ENCODE data around the gene IGSF11.
"Not testable (repeated sequence)": the region's sequence is repeated elsewhere in the genome, so short reads cannot be mapped to it uniquely, and the experiment has no call there.

Gene IGSF11
- total RNA-seq = 0 to 1.5 (median 0.49) reads per million in 3 experiments

- DNase-seq = peak; percentile 53
Measured at GRCh38 chr3:119034256-119035013, at the start of gene IGSF11. Gene IGSF11 (minus strand): TSS chr3:119034846. CDS start chr3:119034582, 264 bp downstream.

DNA sequence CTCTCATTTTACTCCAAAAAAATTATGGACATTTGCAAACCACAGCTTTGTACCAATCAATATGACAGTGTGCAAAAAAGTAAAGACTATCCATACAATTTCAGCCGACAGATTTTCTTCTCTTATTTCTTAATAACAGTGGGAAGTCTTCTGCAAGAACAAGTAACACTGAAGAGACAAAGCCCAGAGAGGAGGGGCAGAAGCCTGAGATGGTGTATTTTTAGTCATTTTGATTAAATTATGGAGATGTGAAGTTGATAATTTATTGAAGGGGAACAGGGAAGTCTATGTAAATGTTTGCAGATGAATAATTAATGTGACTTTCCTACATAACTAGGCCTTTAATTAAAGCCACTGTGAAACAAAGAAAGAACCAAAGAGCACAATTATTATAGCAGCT lies 45.7 kb upstream of the IGSF11 start:
- no peak for DNase-seq

DNA sequence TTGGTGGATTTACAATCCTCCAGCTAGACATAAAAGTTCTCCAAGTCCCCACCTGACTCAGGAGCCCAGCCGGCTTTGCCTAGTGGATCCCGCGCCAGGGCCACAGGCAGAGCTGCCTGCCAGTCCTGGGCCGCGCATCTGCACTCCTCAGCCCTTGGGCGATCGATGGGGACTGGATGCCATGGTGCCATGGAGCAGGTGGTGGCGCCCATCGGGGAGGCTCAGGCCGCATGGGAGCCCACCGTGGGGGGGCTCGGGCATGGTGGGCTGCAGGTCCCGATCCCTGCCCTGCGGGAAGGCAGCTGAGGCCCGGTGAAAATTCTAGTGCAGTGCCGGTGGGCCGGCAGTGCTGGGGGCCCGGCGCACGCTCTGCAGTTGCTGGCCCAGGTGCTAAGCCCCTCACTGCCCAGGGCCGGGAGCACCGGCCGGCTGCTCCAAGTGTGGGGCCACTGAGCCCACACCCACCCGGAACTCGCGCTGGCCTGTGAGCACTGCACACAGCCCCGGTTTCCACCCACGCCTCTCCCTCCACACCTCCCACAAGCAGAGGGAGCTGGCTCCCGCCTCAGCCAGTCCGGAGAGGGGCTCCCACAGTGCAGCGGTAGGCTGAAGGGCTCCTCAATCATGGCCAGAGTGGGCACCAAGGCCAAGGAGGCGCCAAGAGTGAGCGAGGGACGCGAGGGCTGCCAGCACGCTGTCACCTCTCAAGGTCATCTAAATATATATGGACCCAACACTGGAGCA lies 38.8 kb upstream of the IGSF11 start:
- DNase-seq = no peak

- not testable (repeated sequence) for DNase-seq
Measured at GRCh38 chr3:119072451-119072850, 37.8 kb upstream of the IGSF11 start.

- no peak for DNase-seq
Measured at GRCh38 chr3:119069725-119070124, 35.1 kb upstream of the IGSF11 start.

GRCh38 chr3:119063471-119063870 lies 28.8 kb upstream of the IGSF11 start:
- DNase-seq = no peak

DNA sequence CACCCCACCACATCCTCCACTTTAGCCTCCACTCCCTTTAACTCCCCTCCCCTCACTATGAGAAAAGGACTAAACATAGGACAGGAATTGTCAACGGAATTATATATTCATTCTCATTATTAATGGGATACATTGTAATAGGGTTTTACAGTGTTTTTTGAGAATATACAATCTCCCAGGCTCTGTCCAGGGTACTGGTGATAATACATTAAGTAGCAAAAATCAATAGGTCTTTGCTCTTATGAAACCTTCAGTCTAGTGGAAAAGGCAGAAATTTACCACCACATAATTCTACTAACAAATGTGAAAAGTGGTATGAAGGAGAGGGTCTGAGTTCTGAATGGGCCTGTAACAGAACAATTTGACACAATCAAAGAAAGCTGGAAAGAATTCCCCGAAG lies 28.2 kb upstream of the IGSF11 start:
- no peak for DNase-seq

- DNase-seq = no peak
Measured at GRCh38 chr3:119044593-119044992, 9.9 kb upstream of the IGSF11 start.

- no peak for DNase-seq
Measured at GRCh38 chr3:119042162-119042561, 7.5 kb upstream of the IGSF11 start.

- no peak for DNase-seq
Measured at GRCh38 chr3:119035014-119035346, 334 bp upstream of the IGSF11 start.

- no peak for DNase-seq
Measured at GRCh38 chr3:119033393-119034255, 1.0 kb downstream of the IGSF11 start.

DNA sequence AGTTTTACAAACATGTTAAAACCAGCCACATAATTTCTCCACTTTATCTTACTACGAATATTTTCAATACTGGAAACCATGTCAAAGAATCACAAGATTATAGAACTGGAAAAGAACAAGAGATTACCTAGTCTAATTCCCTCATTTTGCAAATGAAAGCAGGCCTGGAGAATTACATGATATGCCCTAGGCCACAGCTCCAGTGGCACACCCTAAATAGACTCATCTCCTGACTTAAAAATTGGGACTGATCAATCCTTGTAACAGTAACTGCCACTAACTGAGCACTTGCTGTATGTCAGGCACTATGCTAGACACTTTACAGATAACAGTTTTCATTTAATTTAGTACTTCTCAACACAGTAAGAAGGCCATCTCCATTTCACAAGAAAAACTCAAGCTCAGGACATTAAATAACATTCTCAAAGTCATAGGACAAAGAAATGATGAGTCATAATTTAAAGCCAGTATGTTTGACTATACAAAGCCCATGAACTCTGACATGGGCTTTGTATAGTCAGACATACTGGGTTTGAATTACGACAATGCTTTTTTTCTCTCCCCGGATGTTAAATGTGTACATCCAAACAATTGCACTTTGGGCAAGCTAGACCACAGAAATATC lies 9.4 kb downstream of the IGSF11 start:
- DNase-seq = no peak

- DNase-seq = no peak
Measured at GRCh38 chr3:119019767-119020518, 14.7 kb downstream of the IGSF11 start.

DNA sequence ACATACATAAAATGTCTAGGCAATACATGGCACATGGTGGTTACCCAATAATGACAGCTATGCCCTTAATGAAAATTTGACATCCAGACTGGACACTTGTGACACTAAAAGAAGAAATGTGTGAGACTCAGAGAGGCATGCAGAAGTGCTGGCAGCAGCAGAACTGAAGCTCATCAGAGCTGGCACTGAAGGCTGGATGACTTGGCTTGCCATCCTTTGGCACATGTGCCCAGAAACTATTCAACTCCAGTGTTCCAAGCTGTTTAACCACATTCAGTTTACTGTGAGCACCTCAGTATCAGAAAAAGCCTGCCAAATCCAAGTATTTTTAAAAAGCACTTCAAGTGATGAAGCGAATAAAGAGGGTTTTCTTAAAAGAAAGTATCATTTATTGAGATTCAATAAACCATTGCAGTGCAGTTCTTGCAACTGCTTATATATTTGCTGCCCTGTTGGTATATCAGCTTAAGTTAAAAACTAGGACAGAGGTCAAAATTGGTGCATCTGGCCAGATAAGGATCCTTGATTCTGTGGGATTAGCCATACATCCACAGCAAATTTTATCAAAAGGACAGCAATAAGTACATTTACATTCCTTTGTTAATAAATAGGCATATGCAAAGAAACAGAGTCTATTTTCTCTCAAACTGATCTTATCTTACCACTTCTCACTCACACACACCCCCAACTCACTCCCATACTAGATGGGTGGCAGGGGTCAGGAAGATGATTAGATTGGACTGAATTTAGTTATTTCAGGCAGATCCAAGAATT lies 15.8 kb downstream of the IGSF11 start:
- no peak for DNase-seq

DNA sequence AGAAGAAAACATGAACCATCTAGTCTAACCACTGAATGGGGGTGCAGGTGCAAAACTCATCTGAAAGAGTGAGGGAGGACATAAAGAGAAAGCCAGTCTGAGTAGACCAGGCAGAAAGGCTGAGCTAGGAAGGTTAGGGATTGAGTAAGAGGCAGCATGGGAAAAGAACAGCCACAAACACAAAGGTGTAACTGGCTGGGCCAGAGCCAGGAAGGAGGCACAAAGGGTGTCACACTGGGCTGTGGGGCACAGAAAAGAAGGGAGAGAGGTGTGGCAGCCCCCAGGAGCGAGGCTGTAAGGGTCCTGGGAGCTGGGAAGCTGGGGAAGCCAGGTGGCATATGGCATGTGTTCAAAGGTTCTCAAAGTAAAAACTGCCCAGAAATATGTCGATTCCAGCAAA lies 18.7 kb downstream of the IGSF11 start:
- no peak for DNase-seq

GRCh38 chr3:119013951-119014350 lies 20.7 kb downstream of the IGSF11 start:
- DNase-seq = no peak

- no peak for DNase-seq
Measured at GRCh38 chr3:119011528-119011927, 23.1 kb downstream of the IGSF11 start.

DNA sequence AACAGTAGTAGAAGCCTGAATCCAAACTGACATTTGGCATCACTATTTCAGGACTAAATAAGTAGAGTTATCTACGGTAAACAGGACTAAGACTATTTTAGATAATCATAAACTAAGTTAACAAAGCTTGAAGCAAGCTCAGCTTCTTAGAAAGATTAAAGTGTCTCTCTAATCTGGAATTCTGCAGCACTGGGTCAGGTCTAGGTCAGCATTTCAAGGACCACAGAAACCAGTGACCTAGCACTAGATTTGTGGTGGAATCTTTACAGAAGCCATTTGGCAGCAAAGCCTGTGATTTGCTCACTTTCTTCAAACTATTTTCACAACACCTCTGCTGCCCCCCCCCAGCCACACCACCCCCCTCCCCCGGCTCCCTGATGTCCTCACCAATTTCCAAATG lies 37.5 kb downstream of the IGSF11 start:
- DNase-seq = no peak

DNA sequence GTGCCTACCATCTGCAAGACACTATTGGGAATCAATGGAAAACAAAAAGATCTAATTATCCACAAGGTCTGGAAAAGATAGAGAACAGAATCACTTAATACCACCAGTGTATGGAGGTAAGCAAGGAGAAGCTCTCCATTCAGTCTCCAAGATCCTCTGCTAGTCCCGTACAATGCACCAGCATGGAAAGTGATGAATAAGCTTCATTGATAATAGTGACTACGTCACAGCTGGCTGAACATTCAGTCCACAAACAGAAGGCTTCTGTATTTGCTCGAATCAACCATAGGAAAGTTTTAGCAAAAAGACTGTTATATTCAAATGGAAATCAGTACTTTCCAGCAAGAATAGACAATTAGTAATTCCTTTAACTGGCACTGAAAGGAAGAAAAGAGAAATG lies 42.9 kb downstream of the IGSF11 start:
- no peak for DNase-seq

GRCh38 chr3:118990823-118991560 lies 43.7 kb downstream of the IGSF11 start:
- no peak for DNase-seq
